NCI-H82 (cell line): Measurements from ENCODE around the gene LPP.
"Not testable (repeated sequence)": the region's sequence is repeated elsewhere in the genome, so short reads cannot be mapped to it uniquely, and the experiment has no call there.

Experiments
- DNase-seq: peaks from one replicate; lab custom pipeline; 2025; lab: John Stamatoyannopoulos, UW

LPP gene

GRCh38 chr3:188584958-188585689 is 431.2 kb downstream of the LPP start:
- no peak for DNase-seq

- no peak for DNase-seq
These were observed 435.1 kb downstream of the LPP start for GRCh38 chr3:188589071-188589470.

- DNase-seq: no peak
These were observed 435.8 kb downstream of the LPP start for GRCh38 chr3:188589771-188590170.

DNA sequence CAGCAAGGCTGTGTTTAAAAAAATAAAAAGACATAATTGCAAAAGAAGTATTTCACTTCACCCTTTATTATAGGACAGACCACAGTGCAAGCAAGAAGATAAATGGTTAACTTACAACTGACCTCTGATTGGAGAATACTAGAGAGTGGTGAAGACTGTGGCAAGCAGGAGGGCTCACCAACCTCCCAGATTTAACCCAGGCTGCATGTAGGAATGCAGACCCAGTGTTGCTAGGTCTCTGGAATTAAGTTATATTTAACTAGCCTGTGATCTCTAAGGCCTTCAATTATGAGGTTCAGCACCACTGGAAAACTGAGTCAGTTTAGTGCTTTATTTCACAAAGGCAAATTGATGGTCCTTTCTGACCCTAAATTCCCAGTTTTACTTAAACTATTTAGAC is 436.6 kb downstream of the LPP start:
- DNase-seq: no peak

GRCh38 chr3:188594139-188594538 is 440.2 kb downstream of the LPP start:
- DNase-seq: no peak

DNA sequence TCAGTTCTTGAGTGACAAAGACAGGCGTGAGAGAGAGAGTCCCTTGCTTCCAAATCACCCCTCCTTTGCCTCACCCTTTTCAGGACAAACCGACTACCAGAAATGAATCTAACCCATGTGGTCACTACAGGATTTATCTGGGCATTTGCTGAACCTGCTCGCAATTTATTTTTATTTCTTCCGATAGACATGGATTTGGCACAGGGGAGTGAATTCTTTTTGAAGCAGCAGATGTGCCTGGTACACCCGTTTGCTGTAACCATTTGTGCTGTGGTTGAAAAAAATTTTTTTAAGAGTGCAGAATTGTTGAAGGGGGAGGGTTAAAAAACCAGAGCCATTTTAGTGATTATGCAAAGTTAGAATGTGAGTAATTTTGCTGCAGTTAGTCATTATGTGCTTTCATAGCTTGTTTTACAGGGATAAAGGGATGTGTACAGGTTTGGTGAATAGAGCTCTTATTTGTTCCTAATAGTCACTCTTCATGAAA is 442.0 kb downstream of the LPP start:
- DNase-seq: no peak

- DNase-seq: no peak
These were observed 444.9 kb downstream of the LPP start for GRCh38 chr3:188598894-188599293.

- DNase-seq: no peak
These were observed 448.2 kb downstream of the LPP start for GRCh38 chr3:188602111-188602510.

DNA sequence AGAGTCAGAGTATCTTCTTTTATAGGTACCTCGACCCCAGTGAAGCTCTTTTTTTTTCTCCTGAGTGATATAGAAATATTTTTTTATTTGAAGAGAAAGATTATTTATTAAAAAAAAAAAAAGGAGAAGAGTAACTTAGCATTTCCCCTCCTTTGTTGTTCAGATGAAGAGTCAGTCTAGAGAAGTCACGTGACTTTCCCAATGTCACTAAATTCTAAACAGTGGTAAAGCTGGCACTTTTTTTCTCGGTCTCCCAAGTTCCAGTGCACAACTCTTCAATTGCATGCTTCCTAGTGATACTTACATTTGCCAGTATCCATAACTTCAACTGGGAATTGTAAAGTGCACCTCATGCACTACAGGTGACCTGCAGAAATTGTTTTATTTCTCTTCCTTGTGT is 448.7 kb downstream of the LPP start:
- no peak for DNase-seq

DNA sequence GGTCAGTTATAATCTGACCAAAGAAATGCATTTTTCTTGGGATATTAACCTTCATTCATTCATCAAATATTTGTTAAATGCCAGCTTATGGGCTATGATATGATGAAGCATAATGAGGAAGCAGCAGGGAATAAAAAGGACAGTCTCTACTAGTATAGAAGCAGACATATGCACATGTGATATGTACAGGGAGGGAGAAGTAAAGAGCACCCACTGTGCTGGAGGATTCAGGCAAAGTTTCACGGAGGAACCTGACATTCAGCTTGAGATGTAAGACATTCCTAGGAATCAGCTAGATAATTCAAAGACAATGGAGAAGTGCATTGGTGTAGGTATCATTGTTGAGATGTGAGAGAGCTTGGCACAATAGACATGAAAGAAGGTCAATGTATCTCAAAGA is 450.7 kb downstream of the LPP start:
- DNase-seq: no peak

GRCh38 chr3:188605231-188605630 is 451.3 kb downstream of the LPP start:
- DNase-seq: no peak

GRCh38 chr3:188605905-188606304 is 451.9 kb downstream of the LPP start:
- DNase-seq: no peak

DNA sequence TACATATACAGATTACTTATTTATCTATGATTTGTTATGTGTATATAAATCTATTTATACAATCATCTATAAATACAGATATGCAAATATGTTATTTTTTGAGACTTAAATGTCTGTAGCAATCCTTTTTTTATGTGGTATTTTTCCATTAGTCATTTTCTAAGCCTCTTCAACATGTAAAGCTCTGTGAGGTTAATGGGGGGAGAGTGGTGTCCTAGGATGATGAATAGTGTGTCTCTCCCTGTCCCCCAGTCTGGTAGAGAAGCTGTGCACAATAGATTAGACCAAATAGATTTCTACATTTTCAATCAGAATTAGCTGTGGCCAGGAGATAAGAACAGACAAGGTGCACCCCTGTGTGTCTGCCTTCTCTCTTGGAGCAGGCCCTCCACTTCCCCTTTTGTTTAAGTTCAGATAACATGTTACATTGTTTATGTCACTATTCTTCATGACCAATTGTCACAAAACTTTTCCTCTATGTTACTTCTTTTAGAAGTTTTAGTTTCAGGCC is 453.9 kb downstream of the LPP start:
- no peak for DNase-seq

GRCh38 chr3:188608401-188608800 is 454.4 kb downstream of the LPP start:
- no peak for DNase-seq

GRCh38 chr3:188613721-188614120 is 459.8 kb downstream of the LPP start:
- DNase-seq: not testable (repeated sequence)

DNA sequence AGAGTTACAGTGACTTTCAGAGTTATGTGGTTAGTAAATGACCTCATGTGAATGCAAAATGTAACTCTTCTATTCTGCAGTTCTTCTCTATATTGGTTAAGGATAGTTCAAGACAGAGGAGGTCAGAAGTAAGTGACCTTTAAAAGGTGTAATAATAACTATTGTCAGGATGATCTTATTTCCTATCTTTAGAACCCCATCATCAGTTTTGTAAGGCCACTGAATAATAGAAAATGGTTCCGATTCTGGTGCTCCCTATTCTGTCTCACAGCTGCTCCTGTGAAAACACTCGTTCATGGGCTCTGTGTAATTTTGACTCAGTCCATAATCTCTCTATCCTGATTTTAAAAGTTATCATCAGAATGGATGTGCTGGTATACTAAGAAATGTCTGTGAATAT is 463.3 kb downstream of the LPP start:
- no peak for DNase-seq

GRCh38 chr3:188617988-188618701 is 464.2 kb downstream of the LPP start:
- DNase-seq: no peak

DNA sequence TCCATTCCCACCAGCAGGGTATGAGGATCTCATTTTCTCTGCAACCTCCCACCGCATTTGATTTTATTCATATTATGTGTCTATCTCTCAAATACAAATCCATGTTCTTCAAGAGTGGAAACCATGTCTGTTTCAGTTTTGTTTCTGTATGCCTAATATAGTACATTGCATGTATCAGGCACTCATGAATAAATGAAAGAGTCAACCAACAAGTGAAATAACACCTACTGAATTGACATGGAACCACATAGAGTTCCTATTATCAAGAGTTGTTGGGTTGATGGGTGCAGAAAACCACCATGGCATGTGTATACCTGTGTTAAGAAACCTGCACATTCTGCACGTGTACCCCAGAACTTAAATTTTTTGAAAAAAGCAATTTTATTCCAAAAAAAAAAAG is 466.8 kb downstream of the LPP start:
- DNase-seq: no peak

DNA sequence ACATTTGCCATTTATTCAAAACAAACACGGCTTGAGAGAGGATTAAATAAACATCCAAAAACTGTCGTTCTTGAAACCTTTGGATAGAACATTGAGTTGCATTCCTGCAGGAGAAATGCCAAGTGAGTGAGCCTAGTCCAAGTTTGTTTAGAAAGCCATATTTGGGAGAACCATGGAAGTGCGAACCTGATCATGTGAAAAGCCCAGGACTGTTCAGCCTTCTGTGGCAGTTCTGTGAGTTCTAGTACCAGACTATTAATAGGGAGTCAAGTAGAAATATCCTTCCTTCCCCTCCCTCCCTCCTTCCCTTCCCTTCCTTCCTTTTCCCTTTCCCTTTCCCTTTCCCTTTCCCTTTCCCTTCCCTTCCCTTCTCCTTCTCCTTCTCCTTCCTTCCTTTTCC is 470.4 kb downstream of the LPP start:
- DNase-seq: no peak

DNA sequence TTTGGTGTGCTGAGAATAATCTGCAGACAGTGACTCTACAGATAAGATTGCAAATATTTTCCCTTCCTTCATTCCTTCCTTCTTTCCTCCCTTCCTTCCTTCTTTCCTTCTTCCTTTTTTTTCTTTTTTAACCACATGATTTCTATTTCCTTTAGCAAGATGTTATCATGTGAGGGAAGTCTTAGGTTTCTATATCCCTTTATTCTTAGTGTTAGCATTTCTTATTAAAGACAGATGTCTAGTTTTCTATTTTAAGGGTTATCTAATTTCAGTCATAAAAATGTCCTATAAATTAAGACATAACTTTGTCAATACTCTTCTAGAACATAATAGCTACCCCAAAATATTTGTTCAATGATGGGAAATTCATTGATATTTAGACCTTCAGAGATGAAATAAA is 470.9 kb downstream of the LPP start:
- DNase-seq: no peak

DNA sequence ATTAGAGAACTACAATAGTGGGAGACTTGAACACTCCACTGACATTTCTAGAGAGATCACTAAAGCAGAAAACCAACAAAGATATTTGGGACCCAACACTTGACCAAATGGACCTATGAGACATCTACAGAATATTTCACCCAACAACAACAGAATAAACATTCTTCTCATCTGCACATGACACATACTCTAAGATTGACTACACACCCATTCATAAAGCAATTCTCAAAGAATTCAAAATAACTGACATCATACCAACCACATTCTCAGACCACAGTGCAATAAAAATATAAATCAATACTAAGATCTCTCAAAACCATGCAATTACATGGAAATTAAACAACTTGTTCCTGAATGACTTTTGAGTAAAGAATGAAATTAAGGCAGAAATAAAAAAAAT is 473.7 kb downstream of the LPP start:
- DNase-seq: no peak

GRCh38 chr3:188631291-188632010 is 477.5 kb downstream of the LPP start:
- no peak for DNase-seq

DNA sequence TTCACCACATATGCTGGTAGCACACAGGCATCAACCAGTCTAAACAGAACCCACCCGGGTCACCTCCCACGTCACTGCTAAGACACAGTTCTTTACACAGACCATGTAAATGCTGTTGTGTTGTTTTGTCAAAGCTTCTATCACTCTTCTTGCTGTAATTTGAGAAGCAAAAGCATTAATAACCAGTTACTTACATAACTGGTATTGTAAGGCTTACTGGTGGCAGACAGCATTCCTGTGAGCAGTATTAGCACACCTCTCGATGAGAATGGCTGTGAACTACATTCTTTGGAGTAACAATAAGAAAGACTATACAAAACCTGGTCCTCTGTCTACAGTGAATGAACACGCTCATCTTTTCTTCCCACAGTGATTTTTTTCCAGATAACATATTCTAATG is 479.2 kb downstream of the LPP start:
- no peak for DNase-seq
